NCI-H128 (cell line): ENCODE results near the gene PCDHGA12.

Experiments used
- DNase-seq: peaks from one replicate; lab custom pipeline; 2025; ENCODE audit not compliant: unreplicated experiment; lab: John Stamatoyannopoulos, UW

The PCDHGA12 gene

GRCh38 chr5:141439411-141440141 lies 9.3 kb downstream of the PCDHGA12 start:
- no peak for DNase-seq

GRCh38 chr5:141440341-141440740 lies 10.0 kb downstream of the PCDHGA12 start:
- no peak for DNase-seq

GRCh38 chr5:141441571-141442170 lies 11.4 kb downstream of the PCDHGA12 start:
- DNase-seq, result no peak

DNA sequence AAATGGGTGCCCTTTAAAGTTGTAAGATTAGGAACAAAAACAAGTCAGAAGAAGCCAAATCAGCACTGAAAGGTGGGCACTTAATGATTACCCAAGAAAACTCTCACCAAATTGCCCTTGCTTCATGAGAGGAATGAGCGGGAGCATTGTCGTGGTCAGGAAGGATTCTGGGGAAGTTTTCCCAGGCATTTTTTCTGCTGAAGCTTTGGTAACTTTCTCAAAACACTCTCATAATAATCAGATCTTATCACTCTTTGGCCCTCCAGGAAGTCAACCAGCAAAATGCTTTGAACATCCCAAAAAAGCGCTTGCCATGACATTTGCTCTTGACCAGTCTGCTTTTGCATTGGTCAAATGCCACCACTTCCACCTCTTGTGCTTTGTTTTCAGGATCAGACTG lies 35.0 kb downstream of the PCDHGA12 start:
- no peak for DNase-seq

DNA sequence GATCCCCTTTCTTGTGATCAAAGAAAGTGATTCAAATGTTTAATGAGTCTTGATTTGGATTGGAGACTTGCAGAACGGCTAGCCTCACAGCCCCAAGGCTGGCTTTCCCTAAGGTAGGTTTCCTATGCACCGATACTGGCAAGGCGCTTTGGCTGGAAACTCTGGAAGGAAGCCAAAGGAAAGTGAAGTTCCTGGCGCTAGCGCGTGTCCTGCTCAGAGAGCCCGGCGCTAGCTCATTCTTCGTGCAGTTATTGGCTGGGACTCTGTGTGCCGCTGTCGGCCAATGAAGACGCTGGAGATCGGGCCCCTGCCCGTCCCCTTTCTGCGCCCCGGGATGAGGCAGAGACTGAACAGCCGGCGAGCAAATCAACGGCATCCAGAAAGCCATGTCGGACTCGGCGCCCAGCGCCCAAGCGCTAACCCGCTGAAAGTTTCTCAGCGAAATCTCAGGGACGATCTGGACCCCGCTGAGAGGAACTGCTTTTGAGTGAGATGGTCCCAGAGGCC lies 45.4 kb downstream of the PCDHGA12 start, which contains the start of gene PCDHGC3:
PCDHGC3 (plus strand) TSS at position 342 of the 507 bp plus-strand sequence; CDS start at position 493, 151 bp downstream.
- DNase-seq, result peak; percentile 14

DNA sequence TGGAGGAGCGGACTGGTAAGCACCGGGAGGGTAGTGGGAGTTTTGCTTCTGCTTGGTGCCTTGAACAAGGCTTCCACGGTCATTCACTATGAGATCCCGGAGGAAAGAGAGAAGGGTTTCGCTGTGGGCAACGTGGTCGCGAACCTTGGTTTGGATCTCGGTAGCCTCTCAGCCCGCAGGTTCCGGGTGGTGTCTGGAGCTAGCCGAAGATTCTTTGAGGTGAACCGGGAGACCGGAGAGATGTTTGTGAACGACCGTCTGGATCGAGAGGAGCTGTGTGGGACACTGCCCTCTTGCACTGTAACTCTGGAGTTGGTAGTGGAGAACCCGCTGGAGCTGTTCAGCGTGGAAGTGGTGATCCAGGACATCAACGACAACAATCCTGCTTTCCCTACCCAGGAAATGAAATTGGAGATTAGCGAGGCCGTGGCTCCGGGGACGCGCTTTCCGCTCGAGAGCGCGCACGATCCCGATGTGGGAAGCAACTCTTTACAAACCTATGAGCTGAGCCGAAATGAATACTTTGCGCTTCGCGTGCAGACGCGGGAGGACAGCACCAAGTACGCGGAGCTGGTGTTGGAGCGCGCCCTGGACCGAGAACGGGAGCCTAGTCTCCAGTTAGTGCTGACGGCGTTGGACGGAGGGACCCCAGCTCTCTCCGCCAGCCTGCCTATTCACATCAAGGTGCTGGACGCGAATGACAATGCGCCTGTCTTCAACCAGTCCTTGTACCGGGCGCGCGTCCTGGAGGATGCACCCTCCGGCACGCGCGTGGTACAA lies 46.0 kb downstream of the PCDHGA12 start:
- DNase-seq, result no peak

GRCh38 chr5:141477044-141477575 lies 46.8 kb downstream of the PCDHGA12 start:
- DNase-seq, result no peak

DNA sequence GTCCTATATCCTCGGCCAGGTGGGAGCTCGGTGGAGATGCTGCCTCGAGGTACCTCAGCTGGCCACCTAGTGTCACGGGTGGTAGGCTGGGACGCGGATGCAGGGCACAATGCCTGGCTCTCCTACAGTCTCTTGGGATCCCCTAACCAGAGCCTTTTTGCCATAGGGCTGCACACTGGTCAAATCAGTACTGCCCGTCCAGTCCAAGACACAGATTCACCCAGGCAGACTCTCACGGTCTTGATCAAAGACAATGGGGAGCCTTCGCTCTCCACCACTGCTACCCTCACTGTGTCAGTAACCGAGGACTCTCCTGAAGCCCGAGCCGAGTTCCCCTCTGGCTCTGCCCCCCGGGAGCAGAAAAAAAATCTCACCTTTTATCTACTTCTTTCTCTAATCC lies 47.5 kb downstream of the PCDHGA12 start:
- no peak for DNase-seq

GRCh38 chr5:141478321-141478945 lies 48.1 kb downstream of the PCDHGA12 start:
- no peak for DNase-seq

- no peak for DNase-seq
Measured at GRCh38 chr5:141479776-141480175, 49.5 kb downstream of the PCDHGA12 start.
